ENCODE results near the gene GABRB1.

GABRB1 gene

DNA sequence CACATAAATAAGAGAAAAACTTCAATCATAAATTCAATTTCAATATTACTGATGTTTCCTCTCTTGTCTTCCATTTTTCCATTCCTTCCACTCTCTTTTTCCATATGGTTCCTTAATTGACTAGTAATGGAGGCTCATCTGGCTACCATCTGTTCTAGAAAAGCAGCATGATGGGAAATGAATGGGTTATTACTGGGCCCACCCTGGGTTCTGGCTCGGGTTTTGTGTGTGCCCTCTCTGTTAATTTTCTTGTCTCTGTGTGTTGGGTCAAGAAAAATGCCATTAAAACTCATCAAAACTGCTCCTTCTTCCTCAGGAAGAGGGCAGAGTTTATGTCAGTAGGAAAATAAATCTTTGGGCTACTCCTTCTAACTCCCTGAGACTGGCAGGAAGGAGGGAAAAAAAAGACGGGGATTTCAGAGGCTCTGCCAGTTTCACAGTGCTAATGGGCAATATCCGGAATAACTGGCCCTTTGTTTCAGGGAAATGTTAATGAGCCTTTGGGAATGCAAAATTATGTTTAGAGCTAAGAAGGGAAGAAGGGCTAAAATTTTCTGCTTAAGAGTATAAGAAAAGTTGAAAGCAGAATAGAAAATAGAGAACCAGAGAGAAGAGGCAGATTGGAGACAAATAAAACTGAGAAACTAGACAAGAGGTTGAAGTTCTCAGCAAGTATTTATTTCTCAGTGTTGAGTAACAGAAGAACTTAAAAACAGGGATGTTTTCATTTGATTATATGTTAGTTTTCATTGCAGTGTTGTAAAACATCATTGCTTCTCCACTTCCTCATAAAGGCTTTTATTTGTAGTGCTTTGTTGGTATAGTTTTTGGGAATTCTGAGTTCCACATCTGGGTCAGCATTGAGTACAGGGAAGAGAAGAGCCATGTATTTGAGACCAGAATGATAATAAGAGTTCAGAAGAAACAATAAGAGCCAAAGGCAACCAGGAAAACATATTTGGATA, 19.7 kb downstream of the GABRB1 start:
- no peak for DNase-seq

DNA sequence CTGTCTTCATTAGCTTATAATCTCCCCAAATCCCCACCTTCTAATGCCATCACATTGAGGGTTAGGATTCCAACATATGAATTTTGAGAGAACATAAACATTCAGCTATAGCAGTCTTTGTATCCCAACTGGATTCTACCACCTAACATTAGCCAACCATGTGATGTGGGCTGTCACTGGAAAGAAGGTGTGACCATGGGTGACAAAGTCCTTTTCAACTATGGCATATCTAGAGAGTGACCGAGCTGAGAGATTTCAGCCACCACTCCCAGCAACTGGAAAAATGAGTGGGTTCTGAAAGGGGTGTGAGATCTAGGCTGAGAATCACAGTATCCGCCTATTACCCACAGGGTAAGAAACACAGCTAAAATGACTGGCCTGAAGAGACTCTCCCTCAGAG, 22.1 kb downstream of the GABRB1 start:
- no peak for DNase-seq

- no peak for DNase-seq
Measured at GRCh38 chr4:47054130-47054529, 22.8 kb downstream of the GABRB1 start.

- no peak for DNase-seq
Measured at GRCh38 chr4:47057991-47058390, 26.6 kb downstream of the GABRB1 start.

GRCh38 chr4:47060561-47060960, 29.2 kb downstream of the GABRB1 start:
- no peak for DNase-seq

DNA sequence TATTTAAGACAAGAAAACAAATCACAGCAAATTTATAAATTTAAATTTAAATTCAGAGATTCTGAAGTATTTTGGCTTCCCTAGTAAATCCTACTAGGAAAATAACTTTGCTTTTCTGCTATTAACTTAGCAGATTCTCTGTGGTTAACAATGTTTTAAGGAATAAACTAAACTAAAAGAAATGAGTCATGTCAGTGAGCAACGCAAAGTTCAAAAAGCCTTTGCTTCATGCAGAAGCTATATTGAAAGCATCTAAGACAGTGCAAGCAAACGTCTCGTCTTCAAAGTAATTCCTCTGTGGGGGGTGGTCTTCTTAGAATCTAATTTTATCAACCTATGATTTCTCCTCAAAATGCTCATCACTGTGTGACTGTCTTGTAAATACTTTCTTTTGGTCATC, 30.1 kb downstream of the GABRB1 start:
- no peak for DNase-seq

DNA sequence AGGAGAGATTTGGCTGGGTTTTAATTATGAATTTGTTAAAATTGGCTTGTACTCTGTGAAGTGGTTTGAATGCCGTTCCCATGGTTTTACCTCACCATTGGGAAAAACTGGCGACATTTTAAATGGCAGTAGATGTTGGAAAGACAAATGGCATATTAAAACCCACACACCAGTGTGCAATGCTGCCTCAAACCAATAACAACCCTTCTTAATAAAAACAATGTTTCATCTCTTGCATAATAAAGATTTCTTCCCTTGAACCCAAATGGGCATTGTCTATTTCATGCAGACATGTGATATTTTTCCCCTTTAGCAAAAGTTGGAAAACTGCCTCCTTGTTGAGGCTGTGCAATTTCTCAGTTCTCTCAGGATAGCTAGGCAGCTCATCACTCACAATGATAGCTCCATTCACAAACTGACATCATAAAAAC, 33.7 kb downstream of the GABRB1 start:
- DNase-seq = no peak

DNA sequence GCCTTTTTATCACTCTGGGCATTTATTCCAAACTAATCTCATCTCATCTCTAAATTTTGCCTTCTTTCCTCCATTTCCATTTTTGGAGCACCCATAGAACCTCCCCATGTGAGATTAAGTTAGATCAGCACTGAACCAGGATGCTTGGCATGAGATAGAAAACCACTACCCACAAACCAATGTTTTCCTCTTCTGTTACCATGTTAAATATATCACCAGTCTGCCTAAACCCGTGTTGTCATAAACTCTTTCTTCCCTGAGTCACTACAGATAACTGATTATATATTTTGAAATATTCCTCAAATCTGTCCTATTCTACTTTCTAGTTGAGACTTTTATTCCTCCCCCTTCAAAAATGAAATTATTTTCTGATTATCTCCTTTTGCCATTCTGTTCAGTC, 37.6 kb downstream of the GABRB1 start:
- DNase-seq = no peak

DNA sequence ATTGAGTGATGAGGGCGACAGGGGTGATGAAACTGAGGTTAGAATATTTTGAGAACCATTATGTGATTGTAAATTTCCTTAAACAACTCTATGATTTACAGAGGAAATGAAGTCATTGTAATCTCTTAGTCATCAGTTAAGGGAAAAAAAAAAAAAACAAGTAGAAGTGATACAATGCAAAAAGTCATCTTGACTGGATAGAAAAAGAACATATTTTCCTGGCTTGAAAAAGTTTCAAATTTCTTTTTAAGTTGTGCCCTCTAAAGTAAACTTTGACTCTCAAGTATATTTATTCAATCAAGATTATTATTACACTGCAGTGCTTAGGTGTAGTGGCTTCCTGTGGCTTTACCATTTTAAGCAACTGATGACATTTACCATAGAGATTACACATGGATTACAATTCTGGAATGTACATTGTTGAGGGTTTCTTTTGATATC, 40.6 kb downstream of the GABRB1 start:
- DNase-seq = peak; percentile 1

DNA sequence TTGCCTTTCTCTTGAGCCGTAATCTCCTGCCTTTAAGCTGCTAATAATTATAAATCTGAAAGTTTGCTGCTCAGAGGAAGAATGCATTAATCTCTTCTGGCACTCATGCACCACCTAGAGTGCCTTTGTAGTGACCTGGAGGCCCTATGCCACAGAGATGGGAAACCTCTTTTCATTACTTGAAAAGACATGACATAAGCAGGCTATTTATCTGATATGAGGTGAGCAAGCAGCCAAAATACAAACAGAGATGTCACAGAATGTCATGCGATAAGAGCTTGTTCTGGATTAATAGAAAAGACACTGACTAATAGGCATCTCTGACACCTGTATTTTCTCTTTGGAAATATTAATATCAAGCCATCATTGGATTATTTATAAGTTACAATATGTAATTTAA, 42.3 kb downstream of the GABRB1 start:
- DNase-seq = no peak

DNA sequence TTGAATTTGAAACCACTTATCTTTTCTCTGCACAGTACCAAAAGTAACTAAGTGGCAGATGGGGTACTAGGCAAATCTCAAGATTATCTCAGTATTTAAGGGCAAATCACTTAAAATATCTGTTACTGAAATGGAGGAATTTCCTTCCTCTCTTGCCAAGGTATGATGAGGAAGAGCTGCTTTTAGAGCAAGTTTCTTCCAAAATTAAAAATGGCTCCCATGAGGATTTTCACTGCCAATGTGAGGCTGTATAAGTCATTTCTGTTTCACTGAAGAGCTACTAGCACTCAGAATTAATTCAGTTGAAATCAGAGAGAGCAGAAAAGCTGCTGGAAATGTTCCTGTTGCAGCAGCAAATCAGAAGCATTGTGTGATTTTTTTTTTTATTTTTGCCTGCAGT, 43.4 kb downstream of the GABRB1 start:
- DNase-seq = no peak

GRCh38 chr4:47075262-47075661, 43.9 kb downstream of the GABRB1 start:
- no peak for DNase-seq

- DNase-seq = no peak
Measured at GRCh38 chr4:47075919-47076318, 44.6 kb downstream of the GABRB1 start.

DNA sequence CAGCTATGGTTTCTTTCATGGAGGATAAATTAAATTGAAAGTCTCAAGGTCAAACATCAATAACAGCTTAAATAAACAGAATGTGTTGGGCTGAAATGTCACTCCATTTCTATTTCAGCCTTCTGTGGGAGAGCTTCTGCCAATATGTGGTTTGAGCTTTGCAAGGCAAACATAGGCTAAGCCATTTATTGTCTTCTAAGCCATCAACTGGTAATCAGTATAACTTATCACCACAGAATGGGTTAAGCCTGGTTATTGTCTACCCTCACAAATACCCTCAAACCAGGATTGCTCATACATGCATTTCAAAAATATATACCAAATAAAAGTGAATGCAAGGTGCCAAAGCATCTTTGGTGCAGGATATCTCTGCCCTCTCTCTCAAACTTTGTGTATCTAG, 52.7 kb downstream of the GABRB1 start:
- DNase-seq = no peak

- no peak for DNase-seq
Measured at GRCh38 chr4:47084795-47085194, 53.4 kb downstream of the GABRB1 start.

- DNase-seq = no peak
Measured at GRCh38 chr4:47088298-47088697, 56.9 kb downstream of the GABRB1 start.

DNA sequence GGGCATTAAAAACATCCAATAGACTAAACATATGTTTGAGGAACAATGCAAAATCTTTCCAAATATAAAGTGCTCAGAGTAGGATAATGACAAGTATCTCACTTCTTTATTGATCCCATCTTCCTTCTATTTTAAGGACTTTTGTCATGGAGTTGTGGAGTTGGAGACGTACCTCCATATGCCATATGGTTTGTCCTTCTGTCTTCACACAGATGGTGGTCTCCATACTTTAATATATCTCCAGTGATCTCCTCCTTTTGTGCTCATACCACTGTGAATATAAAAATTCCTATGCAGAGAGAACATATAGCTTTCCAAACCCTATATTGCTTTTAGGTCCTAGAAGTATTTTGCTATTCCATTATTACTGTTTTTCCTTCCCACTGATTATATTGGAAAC, 64.5 kb downstream of the GABRB1 start:
- DNase-seq = no peak

- no peak for DNase-seq
Measured at GRCh38 chr4:47101453-47101852, 70.1 kb downstream of the GABRB1 start.

DNA sequence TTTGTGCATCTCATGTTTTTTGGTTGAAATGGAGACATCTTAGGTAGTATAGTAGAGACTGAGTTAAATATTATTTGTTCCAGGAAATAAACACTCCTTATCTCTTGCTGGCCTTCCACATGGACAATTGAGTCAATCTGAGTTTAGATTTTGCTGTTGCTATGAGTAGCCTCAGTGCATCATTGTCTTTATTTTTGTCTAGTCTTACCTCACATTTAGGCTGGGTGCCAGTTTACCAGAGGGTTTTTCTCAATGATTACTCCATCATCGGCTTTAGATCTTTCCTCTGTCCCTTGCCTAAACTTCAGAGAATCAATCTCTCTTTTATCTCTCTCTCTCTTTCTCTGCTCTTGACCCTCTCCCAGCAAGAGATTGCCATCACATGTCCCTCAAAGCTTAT, 73.6 kb downstream of the GABRB1 start:
- DNase-seq = no peak

GRCh38 chr4:47106561-47106960, 75.2 kb downstream of the GABRB1 start:
- DNase-seq = no peak

DNA sequence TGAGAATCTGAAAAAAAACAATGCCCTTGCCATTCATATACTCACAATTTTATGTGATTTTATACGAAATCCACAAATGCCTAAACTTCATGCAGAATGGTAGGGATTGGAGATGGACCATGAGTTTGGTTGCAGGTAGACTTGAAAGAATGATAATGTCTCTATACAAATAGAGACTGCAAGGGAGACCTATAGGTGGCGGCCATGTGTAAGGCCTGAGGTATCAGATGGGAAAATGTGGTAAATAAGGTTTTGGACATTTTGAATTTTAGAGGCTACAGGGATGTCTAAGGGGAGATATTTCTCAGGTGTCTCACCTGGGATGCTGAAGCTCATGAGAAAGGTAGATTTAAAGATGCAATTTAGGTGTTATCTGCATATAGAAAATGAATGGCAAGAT, 78.0 kb downstream of the GABRB1 start:
- DNase-seq = no peak

DNA sequence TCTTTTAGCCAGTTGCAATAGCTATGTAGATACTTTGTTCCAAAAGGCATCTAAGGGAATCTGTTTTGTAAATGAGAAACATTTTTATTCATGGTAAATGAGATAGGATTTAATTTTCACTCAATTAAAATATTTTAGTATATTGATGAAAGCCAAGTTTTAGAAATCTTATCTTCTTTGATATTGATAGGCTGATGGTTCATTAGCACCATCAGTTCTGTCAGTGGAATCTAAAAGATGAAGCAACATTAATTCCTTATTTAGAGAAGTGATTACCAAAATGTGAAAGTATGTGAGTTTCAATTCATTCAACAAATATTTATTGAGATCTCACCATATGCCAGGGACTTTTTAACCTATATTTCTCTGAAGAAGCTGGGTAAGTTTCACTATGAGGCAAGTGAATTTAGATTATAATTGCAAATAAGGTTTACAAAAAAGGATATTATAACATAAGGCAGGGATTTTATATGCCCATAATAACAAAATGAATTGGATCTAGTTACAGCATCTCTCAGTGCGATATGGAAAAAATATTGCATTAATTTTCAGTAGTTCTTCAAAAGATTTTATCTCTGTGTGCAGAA, 79.3 kb downstream of the GABRB1 start:
- no peak for DNase-seq

DNA sequence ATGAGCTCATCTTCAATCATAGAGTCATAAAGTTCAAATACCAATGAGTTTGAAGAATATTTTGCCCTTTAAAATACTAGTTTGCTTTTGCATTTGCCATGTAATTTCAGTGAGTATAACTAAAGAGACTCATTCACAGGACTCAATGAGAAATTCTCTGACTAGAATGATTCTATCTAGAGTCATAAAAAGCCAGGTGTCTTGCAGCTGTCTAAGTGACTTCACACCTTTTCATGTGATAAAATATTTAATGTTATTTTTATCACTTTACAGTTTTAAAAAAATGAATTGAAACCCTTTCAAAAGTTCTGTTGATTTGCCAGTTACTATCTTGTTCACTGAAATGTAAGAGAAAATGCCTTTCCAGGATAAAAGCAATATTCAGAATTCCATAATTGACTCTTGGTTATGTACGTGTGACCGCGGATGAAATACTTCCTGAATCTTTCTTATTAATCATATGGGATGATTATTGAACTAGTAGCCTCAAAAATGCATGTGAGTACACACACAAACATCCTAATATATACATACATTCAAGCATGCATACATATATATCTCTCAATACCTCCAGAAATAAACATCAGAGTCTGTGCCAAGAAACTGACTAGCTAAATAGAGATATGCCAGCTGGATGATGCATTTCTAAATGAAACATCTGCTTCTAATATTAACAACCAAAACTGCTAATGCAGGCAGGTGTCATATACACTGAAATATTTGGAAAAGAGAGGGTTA, 87.0 kb downstream of the GABRB1 start:
- DNase-seq = no peak

DNA sequence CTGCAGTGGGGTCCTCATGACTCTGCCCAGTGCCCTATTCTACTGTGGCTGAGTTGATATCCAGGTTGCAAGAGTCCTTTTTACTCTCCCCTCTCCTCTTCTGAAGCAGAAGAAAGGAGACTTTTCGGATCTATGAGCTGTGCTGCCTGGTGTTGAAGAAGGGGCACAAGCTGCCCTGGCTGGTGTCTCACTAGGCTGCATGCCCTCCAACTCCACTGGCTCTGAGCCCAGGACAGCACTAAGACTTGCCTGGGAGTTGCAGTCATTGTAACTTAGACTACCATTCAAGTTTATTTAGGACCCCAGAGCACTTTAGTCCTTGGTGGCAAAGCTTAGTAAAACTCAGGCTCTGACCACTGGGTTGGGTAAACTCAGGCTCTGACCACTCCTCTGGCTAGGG, 89.4 kb downstream of the GABRB1 start:
- DNase-seq = no peak
